IPS-NIHi7 (cell line): ENCODE data around the gene NEK5.
"Not testable (repeated sequence)": the region's sequence is repeated elsewhere in the genome, so short reads cannot be mapped to it uniquely, and the experiment has no call there.

Source experiments
- DNase-seq: peaks from one replicate; pipeline ENCODE4 v3.0.0; 2012; ENCODE audit warnings: mixed read lengths; ENCODE audit errors: extremely low spot score

The NEK5 gene

DNA sequence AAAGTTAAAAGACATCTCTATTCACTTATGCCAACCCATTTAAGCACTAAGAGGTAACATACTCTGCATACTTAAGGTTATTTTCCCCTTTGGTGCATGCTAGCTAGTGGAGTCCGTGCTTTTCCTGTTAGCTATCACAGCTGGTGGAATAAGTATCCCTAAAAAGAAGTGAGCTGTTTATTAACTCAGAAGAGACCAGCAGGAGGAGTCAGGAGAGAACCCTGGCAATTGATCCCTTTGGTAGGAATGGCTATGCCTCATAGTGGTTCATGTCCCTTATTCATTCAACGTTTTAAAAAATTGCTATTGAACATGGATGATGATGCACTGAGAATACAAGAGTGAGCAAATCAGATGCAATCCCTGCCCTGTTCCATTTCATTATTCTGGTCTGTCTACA lies 12.4 kb upstream of the NEK5 start:
- DNase-seq = no peak

DNA sequence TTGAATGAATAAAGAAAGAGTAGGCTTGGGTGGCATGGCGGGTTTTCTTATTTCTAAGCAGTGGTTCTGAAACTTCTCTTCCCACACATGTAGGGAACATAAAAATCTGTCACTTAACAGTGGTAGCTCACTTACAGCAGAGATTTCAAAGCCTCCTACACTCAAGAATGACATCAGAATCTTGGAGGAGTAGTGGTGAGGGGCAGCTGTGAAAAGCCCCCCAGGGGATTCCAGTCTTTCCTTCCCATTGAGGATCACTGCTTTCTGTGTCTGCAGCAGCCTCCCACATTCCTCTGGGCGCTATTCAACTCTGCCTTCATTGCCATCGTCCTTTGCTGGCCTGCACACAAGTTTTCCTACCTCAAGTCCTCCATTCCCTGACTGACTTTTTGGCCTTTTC lies 8.6 kb upstream of the NEK5 start:
- no peak for DNase-seq

DNA sequence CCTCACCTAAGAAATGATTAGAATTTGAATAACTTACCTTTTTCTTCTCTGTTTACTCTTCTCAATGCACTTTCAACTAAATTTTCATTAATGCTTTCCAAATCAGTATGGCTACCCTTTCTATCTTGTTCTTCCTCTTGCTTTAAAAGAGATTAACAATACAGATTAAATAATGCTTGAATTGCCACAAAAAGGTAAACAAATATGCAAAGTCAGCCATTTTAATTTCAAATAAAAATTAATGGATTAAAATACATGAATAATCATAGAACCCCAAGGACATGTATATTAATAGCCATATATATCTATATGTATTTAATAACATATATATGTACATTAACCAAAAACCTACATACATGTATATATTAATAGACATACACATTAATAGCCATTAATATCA lies 7.9 kb upstream of the NEK5 start:
- no peak for DNase-seq

DNA sequence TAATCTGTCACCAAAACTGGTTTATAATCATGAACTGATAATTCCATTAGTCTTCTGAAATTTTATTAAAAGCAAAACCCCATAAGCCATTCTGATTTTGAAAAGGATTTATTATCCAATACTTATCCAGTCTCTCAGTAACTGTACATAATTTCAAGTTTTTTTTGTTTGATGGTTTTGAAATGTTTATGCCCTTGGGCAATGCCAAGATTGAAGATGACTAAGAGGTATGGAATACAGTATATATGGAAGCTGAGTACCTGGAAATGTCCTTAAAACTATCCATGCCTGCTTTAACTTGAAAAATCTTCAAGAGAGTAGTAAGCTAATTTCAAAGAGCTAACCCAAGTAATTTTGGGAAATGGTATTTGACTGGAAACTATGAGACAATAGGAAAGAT lies 1.8 kb upstream of the NEK5 start:
- DNase-seq = no peak

DNA sequence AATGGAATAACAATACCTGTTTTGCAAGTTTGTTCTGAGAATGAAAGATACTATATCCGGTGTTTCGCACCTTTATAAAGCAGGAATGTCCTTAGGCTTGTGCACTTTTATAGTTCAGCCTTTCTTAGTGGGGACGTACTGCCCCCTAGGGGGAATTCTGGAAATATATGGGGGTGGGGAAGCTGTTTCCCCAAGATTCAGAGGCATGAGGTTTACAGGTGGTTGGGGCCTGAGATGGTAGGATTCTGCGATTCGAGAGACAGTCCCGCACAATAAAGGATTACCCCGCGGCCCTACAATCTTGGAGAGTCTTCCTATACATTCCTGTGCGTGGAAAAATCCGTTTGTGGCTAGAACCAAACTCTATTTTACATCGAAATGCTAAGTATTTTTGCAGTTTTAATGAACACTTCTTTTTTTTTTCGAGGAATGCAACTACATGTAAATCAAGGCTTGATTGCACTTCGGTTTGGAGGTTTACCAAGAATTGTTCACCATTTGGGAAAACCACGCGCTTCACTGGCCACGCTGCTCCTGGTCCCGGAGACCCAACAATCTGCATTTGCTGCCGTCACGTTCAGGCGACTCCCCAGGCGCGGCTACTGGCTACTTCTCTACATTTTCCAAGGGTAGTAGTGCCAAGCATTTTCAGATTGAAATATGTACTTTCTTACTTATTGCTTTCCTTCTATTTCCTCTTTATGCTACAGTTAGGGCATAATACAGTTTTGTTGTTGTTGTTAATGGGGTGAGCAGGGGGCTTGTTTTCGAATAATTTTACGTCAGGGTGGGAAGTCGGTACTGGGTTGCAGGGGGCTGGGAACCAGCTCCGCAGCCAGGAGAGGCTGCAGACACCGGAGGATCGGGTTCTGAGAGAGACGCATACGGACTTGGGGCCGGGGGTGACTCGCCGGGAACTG lies 830 bp downstream of the NEK5 start:
- DNase-seq = peak; percentile 80

DNA sequence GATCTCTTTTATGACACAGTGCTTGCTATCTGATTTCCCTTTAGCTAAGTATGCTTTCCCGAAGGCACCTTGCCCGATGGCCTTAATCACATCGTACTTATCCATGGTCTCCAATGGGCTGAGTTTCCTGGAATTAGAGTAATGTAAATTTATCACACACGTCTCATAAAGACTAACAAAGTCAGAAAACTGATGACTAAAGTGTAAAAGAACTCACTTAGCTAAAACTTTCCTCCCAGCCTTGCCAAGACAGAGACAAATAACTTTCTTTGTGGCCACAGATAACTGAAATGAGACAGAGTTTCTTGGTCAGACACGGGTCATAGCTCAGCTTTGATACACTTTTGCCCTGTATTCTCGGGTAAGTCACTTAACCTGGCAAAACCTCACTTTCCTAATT lies 1.5 kb downstream of the NEK5 start:
- DNase-seq = no peak

DNA sequence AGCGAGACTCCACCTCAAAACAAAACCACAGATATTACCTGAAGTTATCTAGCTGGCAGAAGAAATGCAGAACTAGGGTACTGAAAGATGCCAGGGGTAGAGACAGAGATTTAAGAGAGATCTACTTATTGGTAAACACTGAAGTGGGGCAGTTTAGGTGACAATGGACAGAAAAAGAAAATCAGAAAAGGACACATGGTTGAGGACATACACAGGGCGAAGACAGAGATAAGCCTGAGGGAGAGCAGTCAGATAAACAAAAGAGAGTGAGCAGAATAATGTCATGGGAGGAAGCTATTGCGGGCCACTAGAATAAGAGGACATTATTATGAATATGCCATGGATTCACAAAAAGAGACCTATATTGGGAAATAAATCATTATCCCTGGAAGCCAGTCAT lies 3.3 kb downstream of the NEK5 start:
- no peak for DNase-seq

DNA sequence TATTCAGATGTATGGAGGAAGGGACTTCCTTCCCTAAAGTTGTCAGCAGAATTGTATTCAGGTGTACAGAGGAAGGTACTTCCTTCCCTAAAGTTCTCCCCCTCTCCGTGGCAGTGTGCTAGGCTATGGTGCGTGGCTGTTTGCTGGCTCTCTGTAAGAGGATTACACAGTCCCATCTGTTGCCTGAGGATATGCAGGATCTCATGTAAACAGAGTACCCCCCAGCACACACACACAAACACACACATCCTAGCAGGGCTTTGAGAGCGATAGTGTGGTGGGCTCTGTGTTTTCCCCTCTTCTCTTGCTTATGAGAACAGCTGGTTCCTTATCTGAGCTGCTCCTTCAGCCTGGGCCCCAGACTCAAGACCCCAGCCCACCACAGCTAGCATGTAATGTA lies 10.3 kb downstream of the NEK5 start:
- DNase-seq = no peak

DNA sequence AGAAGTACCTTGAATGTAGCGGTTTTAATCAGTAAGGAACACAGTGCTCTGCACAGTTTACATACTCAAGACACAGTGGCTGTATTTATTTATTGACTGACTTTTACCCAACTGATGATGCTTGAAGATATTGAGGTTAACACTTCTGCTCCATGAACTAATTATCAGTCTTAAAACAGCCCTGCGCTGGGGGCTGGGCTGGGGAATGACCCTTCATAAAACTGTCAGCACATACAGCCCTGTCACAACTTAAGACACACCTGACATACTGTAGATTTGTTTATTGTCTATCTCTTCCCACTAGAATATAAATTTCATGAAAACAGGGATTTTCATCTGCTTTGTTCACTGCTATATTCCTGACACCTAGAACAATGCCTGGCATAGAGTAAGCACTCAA lies 10.8 kb downstream of the NEK5 start:
- DNase-seq = no peak

DNA sequence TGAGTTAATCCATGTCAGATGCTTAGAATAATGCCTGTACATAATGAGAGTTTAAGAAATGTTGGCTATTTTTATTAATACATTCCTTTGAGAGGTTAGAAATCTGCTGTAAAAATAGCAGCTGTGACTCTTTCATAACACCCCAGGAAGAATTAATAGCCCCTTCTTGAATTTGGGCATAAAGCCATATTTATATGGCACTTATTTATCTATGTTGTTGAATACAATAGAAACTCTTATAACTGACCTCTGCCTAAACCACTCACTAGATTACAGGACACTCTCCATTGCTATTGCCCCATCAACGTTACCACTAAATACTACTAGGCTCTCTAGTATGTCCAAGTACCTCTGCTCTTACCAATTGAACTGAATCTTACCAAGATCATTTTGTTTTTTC lies 16.3 kb downstream of the NEK5 start:
- no peak for DNase-seq

DNA sequence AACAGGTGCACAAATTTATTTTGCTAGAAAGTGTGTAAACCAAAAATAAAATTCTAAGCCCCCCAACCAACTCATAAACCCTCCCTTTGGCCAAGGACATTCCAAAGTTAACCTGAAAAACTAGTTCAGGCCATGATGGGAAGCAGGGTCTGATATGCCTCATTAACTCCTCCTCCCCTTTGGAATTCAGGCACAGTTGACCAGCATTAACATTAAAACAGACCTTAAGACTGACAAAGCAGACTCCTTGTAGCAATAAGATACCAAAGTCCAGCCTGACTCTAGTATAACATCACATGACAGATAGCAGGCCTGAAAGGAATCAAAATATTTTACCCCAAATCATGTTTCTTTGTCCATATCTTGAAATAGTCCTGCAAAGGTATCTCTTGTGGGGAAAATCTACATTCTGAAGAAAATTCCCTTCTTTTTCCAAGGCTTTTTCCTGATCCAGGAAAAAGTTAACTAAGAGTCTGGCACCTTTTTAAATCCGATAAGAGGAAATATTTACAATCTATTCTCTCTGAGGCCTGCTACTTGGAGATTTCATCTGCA lies 19.7 kb downstream of the NEK5 start:
- no peak for DNase-seq

DNA sequence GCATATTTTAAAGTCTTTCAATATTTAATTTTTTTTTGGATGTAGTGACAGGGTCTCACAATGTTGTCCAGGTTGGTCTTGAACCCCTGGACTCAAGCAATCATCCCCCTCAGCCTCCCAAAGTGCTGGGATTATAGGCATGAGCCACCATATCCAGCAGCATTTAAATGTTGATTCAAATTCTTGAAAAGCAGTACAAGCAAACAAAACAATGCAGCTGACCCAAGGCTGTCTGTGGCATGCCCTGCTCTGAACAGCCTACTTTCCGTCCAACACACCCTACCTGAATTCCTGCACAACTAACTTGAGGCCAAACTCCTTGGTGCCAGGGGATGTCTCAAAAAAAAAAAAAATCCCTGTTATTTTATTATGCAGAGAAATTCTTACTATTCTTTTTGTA lies 23.0 kb downstream of the NEK5 start:
- no peak for DNase-seq

DNA sequence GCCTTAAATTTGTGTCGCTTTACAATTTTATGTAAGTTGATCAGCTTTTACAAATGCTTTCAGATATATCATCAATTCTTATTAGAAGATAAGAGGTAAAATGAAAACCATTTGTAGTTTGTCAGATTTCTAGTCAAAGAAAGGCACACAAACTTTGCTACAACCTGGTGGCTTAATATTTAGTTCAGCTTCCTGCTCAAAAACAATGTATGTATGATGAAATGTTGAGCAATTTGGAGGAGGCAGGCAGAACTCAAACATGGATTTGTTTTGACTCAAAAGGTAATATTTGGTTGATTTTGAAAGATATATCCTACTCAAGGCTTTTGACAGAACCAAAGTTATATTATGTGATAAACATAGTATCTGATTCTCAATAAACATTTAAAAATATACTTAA lies 24.2 kb downstream of the NEK5 start:
- no peak for DNase-seq

DNA sequence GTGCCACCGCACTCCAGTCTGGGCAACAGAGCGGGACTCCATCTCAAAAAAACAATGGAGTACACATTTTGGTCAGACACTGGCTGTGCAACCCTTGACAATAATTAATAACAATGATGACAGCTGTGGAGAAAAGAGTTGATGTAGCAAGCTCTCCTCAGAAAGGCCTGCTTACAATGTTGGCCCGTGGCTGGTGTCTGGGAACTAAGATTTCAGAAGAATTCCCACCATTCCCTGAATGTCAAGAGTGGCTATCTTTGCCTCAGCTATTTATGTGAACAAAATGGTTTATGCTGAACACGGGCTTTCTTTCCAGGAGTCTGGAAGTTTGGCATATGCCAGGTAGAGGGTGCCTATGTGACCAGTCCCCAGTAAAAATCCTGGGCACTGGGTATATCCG lies 25.5 kb downstream of the NEK5 start:
- DNase-seq = no peak

DNA sequence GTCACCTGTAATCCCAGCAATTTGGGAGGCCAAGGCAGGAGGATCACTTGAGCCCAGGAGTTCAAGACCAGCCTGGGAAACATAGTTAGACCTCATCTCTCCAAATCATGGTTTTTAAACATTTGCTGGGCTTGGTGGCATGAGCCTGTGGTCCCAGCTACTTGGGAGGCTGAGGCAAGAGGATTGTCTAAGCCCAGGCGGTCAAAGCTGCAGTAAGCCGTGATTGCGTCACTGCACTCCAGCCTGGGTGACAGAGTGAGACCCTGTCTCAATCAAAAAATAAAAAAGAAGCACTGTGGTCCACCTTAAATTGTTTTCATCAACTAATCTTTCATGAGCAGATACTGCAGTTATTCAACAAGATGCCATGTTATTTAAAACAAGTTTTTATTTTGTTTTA lies 26.4 kb downstream of the NEK5 start:
- DNase-seq = not testable (repeated sequence)

DNA sequence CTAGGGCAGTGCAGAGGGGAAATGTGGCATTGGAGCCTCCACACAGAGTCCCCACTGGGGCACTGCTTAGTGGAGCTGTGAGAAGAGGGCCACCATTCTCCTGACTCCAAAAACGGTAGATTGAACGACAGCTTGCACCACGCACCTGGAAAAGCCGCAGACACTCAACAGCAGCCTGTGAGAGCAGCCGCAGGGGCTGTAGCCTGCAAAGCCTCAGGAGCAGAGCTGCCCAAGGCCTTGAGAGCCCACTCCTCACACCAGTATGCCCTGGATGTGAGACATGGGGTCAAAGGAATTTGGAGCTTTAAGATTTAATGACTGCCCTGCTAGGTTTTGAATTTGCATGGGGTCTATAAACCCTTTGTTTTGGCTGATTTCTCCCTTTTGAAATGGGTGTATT lies 31.7 kb downstream of the NEK5 start:
- DNase-seq = no peak

DNA sequence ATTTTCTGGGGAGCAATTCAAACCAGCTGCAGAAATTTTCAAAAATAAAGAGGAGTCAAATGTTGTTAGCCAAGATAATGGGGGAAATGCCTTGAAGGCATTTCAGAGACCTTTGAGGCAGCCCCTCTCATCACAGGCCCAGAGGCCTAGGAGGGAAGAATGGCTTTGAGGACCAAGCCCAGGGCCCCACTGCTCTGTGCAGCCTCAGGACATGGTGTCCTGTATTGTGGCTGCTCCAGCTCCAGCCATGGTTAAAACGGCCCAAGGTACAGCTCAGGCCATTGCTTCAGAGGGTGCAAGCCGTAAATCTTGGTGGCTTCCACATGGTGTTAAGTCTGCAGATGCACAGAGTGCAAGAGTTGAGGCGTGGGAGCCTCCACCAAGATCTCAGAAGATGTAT lies 32.1 kb downstream of the NEK5 start:
- no peak for DNase-seq

DNA sequence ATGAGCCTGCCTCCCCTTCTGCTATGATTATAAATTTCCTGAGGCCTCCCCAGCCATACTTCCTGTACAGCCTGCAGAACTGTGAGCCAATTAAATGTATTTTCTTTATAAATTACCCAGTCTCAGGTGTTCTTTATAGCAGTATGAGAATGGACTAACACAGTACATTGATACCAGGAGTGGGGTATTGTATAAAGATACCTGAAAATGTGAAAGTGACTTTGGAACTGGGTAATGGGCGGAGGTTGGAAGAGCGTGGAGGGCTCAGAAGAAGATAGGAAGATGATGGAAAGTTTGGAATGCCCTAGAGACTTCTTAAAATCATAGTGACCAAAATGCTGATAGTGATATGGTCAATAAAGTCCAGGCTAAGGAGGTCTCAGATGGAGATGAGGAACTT lies 32.8 kb downstream of the NEK5 start:
- DNase-seq = no peak

DNA sequence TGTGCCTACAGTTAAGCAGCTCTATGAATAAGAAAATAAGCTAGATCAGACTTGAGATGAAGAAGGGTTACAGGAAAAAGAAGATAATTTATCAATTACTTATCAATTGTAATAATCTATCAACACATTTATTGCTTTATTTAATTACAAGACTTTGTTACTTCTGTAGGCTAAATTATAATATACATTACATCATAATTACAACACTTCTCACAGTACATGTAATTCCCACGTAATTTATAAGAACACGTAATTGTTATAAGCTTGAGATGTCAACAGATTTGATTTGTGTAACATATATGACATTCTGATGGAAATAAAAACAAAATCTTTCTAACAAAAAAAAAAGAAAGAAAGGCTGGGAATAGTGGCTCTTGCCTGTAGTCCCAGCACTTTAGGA lies 36.8 kb downstream of the NEK5 start:
- DNase-seq = no peak

DNA sequence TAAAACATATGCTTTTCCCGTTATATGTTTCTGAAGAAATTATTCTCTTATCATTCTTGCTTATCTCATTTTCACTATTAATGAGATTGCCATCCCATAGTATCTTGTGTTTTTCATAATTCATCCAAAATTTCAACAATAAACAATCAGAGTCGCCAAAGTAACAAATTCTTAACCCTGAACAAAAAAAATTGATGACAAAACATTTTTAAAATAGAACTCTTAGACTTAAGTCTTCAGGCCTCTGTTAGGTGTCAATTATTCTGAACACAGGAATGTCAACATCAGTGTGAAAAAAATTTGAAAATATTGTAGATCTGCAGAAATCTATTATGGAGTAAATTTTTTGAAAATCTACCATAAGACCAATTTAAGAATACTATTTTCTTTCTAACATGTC lies 37.4 kb downstream of the NEK5 start:
- no peak for DNase-seq

DNA sequence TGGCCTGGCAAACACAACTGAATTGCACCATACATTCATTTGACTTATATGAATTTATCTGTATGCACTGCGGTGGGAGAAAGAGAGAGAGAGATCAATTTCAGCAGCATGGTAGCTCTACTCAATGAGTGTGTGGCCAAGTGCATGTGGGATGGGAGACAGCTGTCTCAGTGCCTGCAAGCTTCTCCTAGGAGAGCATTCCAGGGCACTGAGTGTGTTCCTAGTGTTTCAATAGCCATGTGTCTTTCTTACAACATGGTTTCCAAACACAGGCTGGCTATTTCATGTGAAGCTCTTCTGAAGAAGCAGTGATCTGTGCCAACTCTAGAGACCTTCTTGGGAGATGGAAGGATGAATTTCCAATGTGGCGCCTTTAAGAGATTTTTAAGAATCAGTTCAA lies 43.5 kb downstream of the NEK5 start:
- no peak for DNase-seq

DNA sequence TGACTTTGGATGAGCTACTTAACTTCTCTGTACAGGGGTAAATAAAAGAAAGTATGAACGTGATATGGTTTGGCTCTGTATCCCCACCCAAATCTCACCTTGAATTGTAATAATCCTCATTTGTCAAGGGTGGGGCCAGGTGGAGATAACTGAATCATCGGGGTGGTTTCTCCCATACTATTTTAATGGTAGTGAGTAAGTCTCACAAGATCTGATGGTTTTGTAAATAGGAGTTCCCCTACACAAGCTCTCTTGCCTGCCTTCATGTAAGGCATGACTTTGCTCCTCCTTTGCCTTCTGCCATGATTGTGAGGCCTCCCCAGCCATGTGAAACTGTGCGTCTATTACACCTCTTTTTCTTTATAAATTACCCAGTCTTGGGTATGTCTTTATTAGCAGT lies 43.9 kb downstream of the NEK5 start:
- DNase-seq = not testable (repeated sequence)

DNA sequence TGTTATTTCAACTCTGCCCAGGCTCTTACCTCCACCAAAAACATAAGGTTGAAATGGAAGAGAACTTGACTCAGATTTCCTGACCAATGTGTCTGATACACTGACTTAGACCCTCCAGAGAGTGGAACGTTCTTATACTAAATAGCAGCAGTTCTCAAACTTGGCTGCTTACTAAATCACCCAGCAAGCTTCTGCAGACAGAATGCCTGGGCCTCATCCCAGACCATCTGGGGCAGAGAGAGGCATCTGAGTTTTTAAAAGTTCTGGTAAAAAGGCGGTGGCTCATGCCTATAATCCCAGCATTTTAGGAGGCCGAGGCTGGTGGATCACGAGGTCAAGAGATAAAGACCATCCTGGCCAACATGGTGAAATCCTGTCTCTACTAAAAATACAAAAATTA lies 46.3 kb downstream of the NEK5 start:
- DNase-seq = no peak

DNA sequence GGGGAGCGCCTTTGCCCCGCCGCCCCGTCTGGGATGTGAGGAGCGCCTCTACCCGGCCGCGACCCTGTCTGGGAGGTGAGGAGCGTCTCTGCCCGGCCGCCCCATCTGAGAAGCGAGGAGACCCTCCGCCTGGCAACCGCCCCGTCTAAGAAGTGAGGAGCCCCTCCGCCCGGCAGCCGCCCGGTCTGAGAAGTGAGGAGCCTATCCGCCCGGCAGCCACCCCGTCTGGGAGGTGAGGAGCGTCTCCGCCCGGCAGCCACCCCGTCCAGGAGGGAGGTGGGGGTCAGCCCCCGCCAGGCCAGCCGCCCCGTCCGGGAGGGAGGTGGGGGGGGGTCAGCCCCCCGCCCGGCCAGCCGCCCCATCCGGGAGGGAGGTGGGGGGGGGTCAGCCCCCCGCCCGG lies 49.0 kb downstream of the NEK5 start:
- DNase-seq = not testable (repeated sequence)
